ENCODE data around the gene SLC38A1.

SLC38A1 gene

GRCh38 chr12:46230983-46231382 lies 37.9 kb downstream of the SLC38A1 start:
- DNase-seq (ENCODE audit: low spot score) = no peak

GRCh38 chr12:46230306-46230705 lies 38.5 kb downstream of the SLC38A1 start:
- DNase-seq (ENCODE audit: low spot score) = no peak

- no peak for DNase-seq (ENCODE audit: low spot score)
Observed at GRCh38 chr12:46227616-46228015, 41.2 kb downstream of the SLC38A1 start.

- peak; percentile 53 for DNase-seq (ENCODE audit: low spot score)
Observed at GRCh38 chr12:46224386-46224785, 44.5 kb downstream of the SLC38A1 start.

- DNase-seq (ENCODE audit: low spot score) = no peak
Observed at GRCh38 chr12:46223047-46223446, 45.8 kb downstream of the SLC38A1 start.

- DNase-seq (ENCODE audit: low spot score) = no peak
Observed at GRCh38 chr12:46222636-46223035, 46.2 kb downstream of the SLC38A1 start.

- DNase-seq (ENCODE audit: low spot score) = no peak
Observed at GRCh38 chr12:46221255-46222128, 47.4 kb downstream of the SLC38A1 start.

- peak; percentile 37 for DNase-seq (ENCODE audit: low spot score)
Observed at GRCh38 chr12:46219877-46220655, 48.8 kb downstream of the SLC38A1 start.

- no peak for DNase-seq (ENCODE audit: low spot score)
Observed at GRCh38 chr12:46219132-46219876, 49.5 kb downstream of the SLC38A1 start.

- DNase-seq (ENCODE audit: low spot score) = no peak
Observed at GRCh38 chr12:46218322-46219095, 50.3 kb downstream of the SLC38A1 start.

GRCh38 chr12:46217541-46218321 lies 51.1 kb downstream of the SLC38A1 start:
- peak; percentile 62 for DNase-seq (ENCODE audit: low spot score)

GRCh38 chr12:46214668-46215436 lies 54.0 kb downstream of the SLC38A1 start:
- no peak for DNase-seq (ENCODE audit: low spot score)

GRCh38 chr12:46212108-46212982 lies 56.5 kb downstream of the SLC38A1 start:
- DNase-seq (ENCODE audit: low spot score) = no peak

GRCh38 chr12:46210873-46211439 lies 57.9 kb downstream of the SLC38A1 start:
- no peak for DNase-seq (ENCODE audit: low spot score)

- no peak for DNase-seq (ENCODE audit: low spot score)
Observed at GRCh38 chr12:46209914-46210872, 58.6 kb downstream of the SLC38A1 start.

- DNase-seq (ENCODE audit: low spot score) = no peak
Observed at GRCh38 chr12:46209170-46209569, 59.7 kb downstream of the SLC38A1 start.

- no peak for DNase-seq (ENCODE audit: low spot score)
Observed at GRCh38 chr12:46208370-46208769, 60.5 kb downstream of the SLC38A1 start.
